GM12875 (cell line): ENCODE data around the gene KCNF1.
A peak's percentile ranks its signal among the peaks of the same experiment; 100 is the strongest.

Experiments used
- H3K4me3 ChIP-seq: one replicate; pipeline ENCODE4 v1.5.1; 2011; ENCODE audit warnings: low read depth, low read length, control low read depth
- TF ChIP-seq, protein P1 (sequence below): IDR thresholded peaks from 2 replicates; pipeline ENCODE4 v1.5.1; 2011; ENCODE audit warnings: low read depth, mild to moderate bottlenecking, control low read depth, inconsistent platforms, low read length, moderate library complexity, borderline replicate concordance; ENCODE audit not compliant: insufficient read depth

The KCNF1 gene

DNA sequence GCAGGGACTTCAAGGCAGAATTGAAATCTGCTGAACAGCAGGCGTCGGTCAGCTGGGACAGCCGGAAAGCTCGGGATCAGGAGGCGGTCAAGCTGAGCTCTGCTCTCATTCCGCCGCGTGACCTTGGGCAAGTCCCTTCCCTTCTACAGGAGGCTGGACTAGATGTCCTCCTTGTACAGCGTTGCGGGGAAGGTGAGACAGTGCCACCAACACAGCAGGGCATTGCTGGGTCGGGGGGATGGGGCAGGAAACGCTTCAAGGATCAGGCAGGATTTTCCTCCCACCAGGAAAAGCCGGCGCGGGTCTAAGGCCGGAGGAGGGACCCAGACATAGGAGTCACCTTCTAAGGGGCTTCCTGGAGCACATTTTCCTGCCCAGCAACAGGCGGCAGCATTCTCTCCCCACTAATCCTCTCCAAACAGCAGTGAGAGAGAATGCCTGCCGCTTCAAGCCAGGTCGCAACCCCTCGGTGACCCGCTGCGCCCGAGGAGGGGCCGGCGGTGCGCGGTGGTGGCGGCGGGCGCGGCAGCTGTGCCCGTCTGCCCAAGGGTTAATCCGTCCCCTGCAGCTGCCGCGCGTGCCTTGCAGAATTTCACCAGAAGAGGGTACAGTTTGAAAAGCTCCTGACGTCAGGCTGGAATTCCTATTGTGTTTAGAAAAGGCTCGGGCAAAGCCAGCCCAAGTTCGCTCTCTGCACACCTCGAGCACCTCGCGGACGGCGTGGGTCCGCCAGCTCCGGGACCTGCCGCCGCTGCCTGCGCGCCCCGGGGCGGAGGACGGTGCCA, at the start of gene KCNF1:
TSS of gene KCNF1 (plus strand) at position 644 of the 785 bp plus-strand sequence. CDS start 493 bp downstream, outside the sequence.
- TF ChIP-seq, protein P1, sequence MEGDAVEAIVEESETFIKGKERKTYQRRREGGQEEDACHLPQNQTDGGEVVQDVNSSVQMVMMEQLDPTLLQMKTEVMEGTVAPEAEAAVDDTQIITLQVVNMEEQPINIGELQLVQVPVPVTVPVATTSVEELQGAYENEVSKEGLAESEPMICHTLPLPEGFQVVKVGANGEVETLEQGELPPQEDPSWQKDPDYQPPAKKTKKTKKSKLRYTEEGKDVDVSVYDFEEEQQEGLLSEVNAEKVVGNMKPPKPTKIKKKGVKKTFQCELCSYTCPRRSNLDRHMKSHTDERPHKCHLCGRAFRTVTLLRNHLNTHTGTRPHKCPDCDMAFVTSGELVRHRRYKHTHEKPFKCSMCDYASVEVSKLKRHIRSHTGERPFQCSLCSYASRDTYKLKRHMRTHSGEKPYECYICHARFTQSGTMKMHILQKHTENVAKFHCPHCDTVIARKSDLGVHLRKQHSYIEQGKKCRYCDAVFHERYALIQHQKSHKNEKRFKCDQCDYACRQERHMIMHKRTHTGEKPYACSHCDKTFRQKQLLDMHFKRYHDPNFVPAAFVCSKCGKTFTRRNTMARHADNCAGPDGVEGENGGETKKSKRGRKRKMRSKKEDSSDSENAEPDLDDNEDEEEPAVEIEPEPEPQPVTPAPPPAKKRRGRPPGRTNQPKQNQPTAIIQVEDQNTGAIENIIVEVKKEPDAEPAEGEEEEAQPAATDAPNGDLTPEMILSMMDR: no peak
- H3K4me3 ChIP-seq: no peak within 1 kb of the TSS

GRCh38 chr2:10862330-10862729, 49.4 kb upstream of the KCNF1 start:
- TF ChIP-seq, protein P1: no peak
- H3K4me3 ChIP-seq: no peak overlapping the region

- no peak overlapping the region for H3K4me3 ChIP-seq
- TF ChIP-seq, protein P1: no peak
Measured at GRCh38 chr2:10863047-10863446, 48.7 kb upstream of the KCNF1 start.

DNA sequence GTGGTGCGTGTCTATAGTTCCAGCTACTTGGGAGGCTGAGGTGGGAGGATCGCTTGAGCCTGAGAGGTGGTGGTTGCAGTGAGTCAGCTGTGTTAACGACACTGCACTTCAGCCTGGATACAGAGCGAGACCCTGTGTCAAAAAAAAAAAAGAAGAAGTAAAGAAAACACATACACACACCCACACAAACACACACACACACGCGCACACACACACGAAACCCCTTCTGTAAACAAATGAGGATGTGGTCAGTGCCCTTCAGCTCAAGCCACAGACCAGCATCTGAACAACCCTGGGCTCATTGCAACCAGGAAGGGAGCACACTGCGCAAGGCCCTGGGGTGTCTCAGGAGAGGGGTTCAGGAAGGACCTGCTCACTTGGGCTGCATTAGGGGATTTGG, 47.9 kb upstream of the KCNF1 start:
- H3K4me3 ChIP-seq: no peak overlapping the region
- TF ChIP-seq, protein P1: no peak

DNA sequence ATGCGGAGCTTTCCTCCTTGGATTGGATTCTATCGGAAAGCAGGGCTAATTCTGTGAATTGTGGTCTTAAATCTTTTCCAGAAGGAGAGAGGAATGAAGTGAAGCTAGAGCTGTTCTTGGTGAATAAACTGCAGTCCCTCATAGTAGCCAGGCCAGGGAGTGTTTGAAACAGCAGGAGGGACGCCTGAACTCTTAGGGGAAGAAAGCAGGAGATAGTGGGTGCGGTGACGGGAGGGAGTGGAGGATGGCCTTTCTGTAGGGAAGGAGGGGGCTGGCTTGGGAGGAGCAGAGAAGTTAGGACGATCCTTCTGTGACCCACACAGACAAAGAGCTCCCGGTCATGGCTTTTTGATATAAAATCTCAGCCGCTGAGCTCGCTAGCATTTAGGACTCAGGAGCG, 47.5 kb upstream of the KCNF1 start:
- TF ChIP-seq, protein P1: no peak
- H3K4me3 ChIP-seq: no peak overlapping the region

- TF ChIP-seq, protein P1: peak; percentile 67; the same call in 1 of the 2 replicates
- no peak overlapping the region for H3K4me3 ChIP-seq
Measured at GRCh38 chr2:10864861-10865636, 46.7 kb upstream of the KCNF1 start.

- H3K4me3 ChIP-seq: no peak overlapping the region
- TF ChIP-seq, protein P1: no peak
Measured at GRCh38 chr2:10865841-10866240, 45.9 kb upstream of the KCNF1 start.
